Gastrocnemius medialis (tissue), 4 donors: ENCODE results near the gene WNT8A.

ENCODE experiments used
- POLR2A ChIP-seq, 2 donors: fragments of 450-650 bp; IDR thresholded peaks; one replicate each; pipeline ENCODE4 v1.6.1; 2017; ENCODE audit warnings: antibody characterized with exemption in 2 of 2, mild to moderate bottlenecking in 2 of 2, moderate library complexity in 2 of 2
- TF ChIP-seq, protein P1 (sequence below), 5 experiments: fragments of 450-650 bp in 3 of 5; fragments of 200-600 bp in 2 of 5; sonication (generic) in 2 of 5; IDR thresholded peaks in 4 of 5; conservative IDR thresholded peaks in 1 of 5; 1 replicate in 4 of 5; 2 replicates in 1 of 5; pipeline ENCODE4 v1.5.1; 2016 to 2019; ENCODE audit warnings: antibody characterized with exemption in 5 of 5, mild to moderate bottlenecking in 3 of 5, moderate library complexity in 3 of 5

DNA sequence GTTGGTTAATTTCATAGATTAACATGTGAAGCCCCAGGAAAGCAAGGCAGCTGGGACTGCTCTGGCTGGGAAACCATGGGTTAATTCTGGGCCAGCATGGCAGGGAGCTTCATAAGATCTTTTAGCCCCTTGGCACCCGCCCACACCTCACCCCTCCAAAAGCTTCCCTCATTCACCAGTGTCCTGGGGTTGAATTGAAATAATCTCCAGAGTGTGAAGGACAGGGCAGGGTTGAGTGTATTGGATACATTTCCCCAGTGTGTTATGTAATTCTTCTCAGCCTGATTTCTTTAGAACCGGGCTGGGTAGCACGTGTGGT lies 19.4 kb downstream of the WNT8A start:
- TF ChIP-seq, protein P1, sequence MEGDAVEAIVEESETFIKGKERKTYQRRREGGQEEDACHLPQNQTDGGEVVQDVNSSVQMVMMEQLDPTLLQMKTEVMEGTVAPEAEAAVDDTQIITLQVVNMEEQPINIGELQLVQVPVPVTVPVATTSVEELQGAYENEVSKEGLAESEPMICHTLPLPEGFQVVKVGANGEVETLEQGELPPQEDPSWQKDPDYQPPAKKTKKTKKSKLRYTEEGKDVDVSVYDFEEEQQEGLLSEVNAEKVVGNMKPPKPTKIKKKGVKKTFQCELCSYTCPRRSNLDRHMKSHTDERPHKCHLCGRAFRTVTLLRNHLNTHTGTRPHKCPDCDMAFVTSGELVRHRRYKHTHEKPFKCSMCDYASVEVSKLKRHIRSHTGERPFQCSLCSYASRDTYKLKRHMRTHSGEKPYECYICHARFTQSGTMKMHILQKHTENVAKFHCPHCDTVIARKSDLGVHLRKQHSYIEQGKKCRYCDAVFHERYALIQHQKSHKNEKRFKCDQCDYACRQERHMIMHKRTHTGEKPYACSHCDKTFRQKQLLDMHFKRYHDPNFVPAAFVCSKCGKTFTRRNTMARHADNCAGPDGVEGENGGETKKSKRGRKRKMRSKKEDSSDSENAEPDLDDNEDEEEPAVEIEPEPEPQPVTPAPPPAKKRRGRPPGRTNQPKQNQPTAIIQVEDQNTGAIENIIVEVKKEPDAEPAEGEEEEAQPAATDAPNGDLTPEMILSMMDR (IDR thresholded peaks at IDR 0.05 in 4 of 5, conservative IDR thresholded peaks at IDR 0.05 in 1 of 5) = no peak
- no peak for TF ChIP-seq POLR2A (IDR thresholded peaks at IDR 0.05)
